NCI-H187 treated with DMSO at 0.1 percent for 48 hours (cell line): ENCODE data around the gene RIT1.
A peak's percentile ranks its signal among the peaks of the same experiment; 100 is the strongest.

Experiments
- DNase-seq: peaks from one replicate; lab custom pipeline; 2025; lab: John Stamatoyannopoulos, UW

RIT1 gene

GRCh38 chr1:155890251-155890650 lies 20.9 kb downstream of the RIT1 start:
- no peak for DNase-seq

GRCh38 chr1:155889566-155889965 lies 21.6 kb downstream of the RIT1 start:
- no peak for DNase-seq

GRCh38 chr1:155888481-155888880 lies 22.7 kb downstream of the RIT1 start:
- DNase-seq: no peak

- DNase-seq: no peak
Measured at GRCh38 chr1:155884982-155885381, 26.2 kb downstream of the RIT1 start.

GRCh38 chr1:155884031-155884960 lies 26.9 kb downstream of the RIT1 start:
- DNase-seq: no peak

GRCh38 chr1:155882766-155883165 lies 28.4 kb downstream of the RIT1 start:
- DNase-seq: no peak

GRCh38 chr1:155882235-155882634 lies 28.9 kb downstream of the RIT1 start:
- no peak for DNase-seq

GRCh38 chr1:155880950-155881349 lies 30.2 kb downstream of the RIT1 start:
- DNase-seq: no peak

- no peak for DNase-seq
Measured at GRCh38 chr1:155880251-155880650, 30.9 kb downstream of the RIT1 start.

GRCh38 chr1:155877945-155878344 lies 33.2 kb downstream of the RIT1 start:
- DNase-seq: no peak

GRCh38 chr1:155873860-155874259 lies 37.3 kb downstream of the RIT1 start:
- no peak for DNase-seq

GRCh38 chr1:155872527-155872926 lies 38.6 kb downstream of the RIT1 start:
- DNase-seq: no peak

- no peak for DNase-seq
Measured at GRCh38 chr1:155871390-155871789, 39.8 kb downstream of the RIT1 start.

- no peak for DNase-seq
Measured at GRCh38 chr1:155867766-155868165, 43.4 kb downstream of the RIT1 start.

- DNase-seq: no peak
Measured at GRCh38 chr1:155864393-155864792, 46.8 kb downstream of the RIT1 start.

- no peak for DNase-seq
Measured at GRCh38 chr1:155861896-155862295, 49.3 kb downstream of the RIT1 start.

GRCh38 chr1:155860970-155861510 lies 50.1 kb downstream of the RIT1 start:
- no peak for DNase-seq

GRCh38 chr1:155859881-155860871 lies 51.0 kb downstream of the RIT1 start:
- DNase-seq: no peak

GRCh38 chr1:155859234-155859829 lies 51.8 kb downstream of the RIT1 start, which contains the start of gene SYT11:
Gene SYT11 (plus strand): TSS chr1:155859567. CDS start chr1:155859762, 195 bp downstream.
- DNase-seq: peak; percentile 98

GRCh38 chr1:155858800-155859233 lies 52.3 kb downstream of the RIT1 start:
- no peak for DNase-seq
